Measurements from ENCODE around the gene YWHAG. TPM values are rescaled to one million over a fixed set of nuclear protein-coding genes. Genes with fewer than 3 reads are reported as not detected.

YWHAG gene
- total RNA-seq (94.2 TPM), polyA plus RNA-seq (ENCODE audit: insufficient read depth, low read depth, low replicate concordance) (45.4 TPM)
- long read RNA-seq, donor 1, transcript YWHAG-201 (2 exons, 3,750 nt), result major isoform, 37 of 37 reads
- long read RNA-seq, donor 1, partial matches to known transcripts, result 0 of 37 reads
- long read RNA-seq, donor 1, other reads (novel, unspliced or antisense), result 0 of 37 reads
- long read RNA-seq, donor 2, transcript YWHAG-201 (2 exons, 3,750 nt), result major isoform, 31 of 31 reads
- long read RNA-seq, donor 2, partial matches to known transcripts, result 0 of 31 reads
- long read RNA-seq, donor 2, other reads (novel, unspliced or antisense), result 0 of 31 reads
- long read RNA-seq, donor 3, transcript YWHAG-201 (2 exons, 3,750 nt), result major isoform, 56 of 56 reads
- long read RNA-seq, donor 3, partial matches to known transcripts, result 0 of 56 reads
- long read RNA-seq, donor 3, other reads (novel, unspliced or antisense), result 0 of 56 reads
- long read RNA-seq, donor 4, transcript YWHAG-201 (2 exons, 3,750 nt), result major isoform, 27 of 27 reads
- long read RNA-seq, donor 4, partial matches to known transcripts, result 0 of 27 reads
- long read RNA-seq, donor 4, other reads (novel, unspliced or antisense), result 0 of 27 reads
- long read RNA-seq, donor 5, partial matches to known transcripts, result 0 of 2 reads
- long read RNA-seq, donor 5, other reads (novel, unspliced or antisense), result 0 of 2 reads
- long read RNA-seq, donor 6, transcript YWHAG-201 (2 exons, 3,750 nt), result major isoform, 8 of 8 reads
- long read RNA-seq, donor 6, partial matches to known transcripts, result 0 of 8 reads
- long read RNA-seq, donor 6, other reads (novel, unspliced or antisense), result 0 of 8 reads
- long read RNA-seq, donor 7, partial matches to known transcripts, result 0 of 25 reads
- long read RNA-seq, donor 7, other reads (novel, unspliced or antisense), result 25 of 25 reads
- long read RNA-seq, donor 8, transcript YWHAG-201 (2 exons, 3,750 nt), result major isoform, 42 of 42 reads
- long read RNA-seq, donor 8, partial matches to known transcripts, result 0 of 42 reads
- long read RNA-seq, donor 8, other reads (novel, unspliced or antisense), result 0 of 42 reads
- long read RNA-seq, donor 9, transcript YWHAG-201 (2 exons, 3,750 nt), result major isoform, 17 of 52 reads
- long read RNA-seq, donor 9, partial matches to known transcripts, result 35 of 52 reads
- long read RNA-seq, donor 9, other reads (novel, unspliced or antisense), result 0 of 52 reads
- long read RNA-seq, donor 10, transcript YWHAG-201 (2 exons, 3,750 nt), result major isoform, 25 of 25 reads
- long read RNA-seq, donor 10, partial matches to known transcripts, result 0 of 25 reads
- long read RNA-seq, donor 10, other reads (novel, unspliced or antisense), result 0 of 25 reads

DNA sequence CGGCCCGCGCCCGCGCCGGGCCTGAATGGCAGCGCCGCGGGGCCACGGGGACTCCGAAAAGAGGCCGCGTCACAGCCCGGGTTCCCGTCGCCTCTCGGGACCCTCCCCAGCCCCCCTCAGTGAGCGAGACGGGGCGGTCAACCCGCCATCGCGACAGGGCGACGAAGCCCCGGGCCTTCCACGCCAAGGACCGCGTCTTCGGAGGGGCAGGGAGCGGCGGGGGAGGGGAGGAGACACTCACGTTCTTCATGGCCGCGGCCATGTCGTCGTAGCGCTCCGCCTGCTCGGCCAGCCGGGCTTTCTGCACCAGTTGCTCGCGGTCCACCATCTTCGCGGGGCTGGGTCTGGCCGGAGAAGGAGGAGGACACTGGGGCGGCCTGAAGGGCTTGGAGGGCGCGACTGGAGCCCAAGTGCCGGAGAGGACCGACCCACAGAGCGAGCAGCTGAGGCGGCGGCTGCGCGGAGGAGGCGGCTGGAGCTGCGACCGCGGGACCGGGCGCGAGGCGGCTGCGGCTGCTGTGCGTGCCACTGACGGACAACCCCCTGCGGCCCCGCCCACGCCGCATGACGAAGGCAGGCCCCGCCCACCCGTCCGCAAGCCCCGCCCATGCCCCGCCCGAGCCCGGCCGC is at the start of gene YWHAG:
Gene YWHAG (minus strand): TSS at position 511 of the 630 bp plus-strand sequence. CDS start 183 bp downstream, at position 328.
- H3K36me3 ChIP-seq (ENCODE audit: control insufficient read depth in 2 of 3, insufficient read depth in 3 of 3, low read length in 3 of 3), result peaks cover 0 to 8% (median 0%) of the 10 kb centered on the region in 3 donors
- H3K9ac ChIP-seq (ENCODE audit: low read length in 3 of 3), result peak within 1 kb of the TSS; percentile 79 to 93 (median 90)
- intact Hi-C loops (cut with DNase I), result no loop called here
- H3K27me3 ChIP-seq (ENCODE audit: control insufficient read depth, insufficient read depth, low read length), result no peaks in the 10 kb centered on the region
- TF ChIP-seq, protein P1, sequence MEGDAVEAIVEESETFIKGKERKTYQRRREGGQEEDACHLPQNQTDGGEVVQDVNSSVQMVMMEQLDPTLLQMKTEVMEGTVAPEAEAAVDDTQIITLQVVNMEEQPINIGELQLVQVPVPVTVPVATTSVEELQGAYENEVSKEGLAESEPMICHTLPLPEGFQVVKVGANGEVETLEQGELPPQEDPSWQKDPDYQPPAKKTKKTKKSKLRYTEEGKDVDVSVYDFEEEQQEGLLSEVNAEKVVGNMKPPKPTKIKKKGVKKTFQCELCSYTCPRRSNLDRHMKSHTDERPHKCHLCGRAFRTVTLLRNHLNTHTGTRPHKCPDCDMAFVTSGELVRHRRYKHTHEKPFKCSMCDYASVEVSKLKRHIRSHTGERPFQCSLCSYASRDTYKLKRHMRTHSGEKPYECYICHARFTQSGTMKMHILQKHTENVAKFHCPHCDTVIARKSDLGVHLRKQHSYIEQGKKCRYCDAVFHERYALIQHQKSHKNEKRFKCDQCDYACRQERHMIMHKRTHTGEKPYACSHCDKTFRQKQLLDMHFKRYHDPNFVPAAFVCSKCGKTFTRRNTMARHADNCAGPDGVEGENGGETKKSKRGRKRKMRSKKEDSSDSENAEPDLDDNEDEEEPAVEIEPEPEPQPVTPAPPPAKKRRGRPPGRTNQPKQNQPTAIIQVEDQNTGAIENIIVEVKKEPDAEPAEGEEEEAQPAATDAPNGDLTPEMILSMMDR (IDR thresholded peaks at IDR 0.05; ENCODE audit: borderline replicate concordance, extremely low read depth, insufficient read depth), result no peak
- DNase-seq (peak in 4 of 5 donors; percentile 93 to 97 (median 94)), FAIRE-seq (no peak)
- H3K27ac ChIP-seq (ENCODE audit: low read depth in 2 of 2, low read length in 2 of 2), result peak within 1 kb of the TSS; percentile 100
- peaks cover 3 to 14% (median 12%) of the 10 kb centered on the region in 3 donors for H3K4me1 ChIP-seq (ENCODE audit: control insufficient read depth in 2 of 3, insufficient read depth in 2 of 3, low read depth in 1 of 3, low read length in 3 of 3)
- no peaks in the 10 kb centered on the region for H3K9me3 ChIP-seq (ENCODE audit: control insufficient read depth in 2 of 3, insufficient read depth in 1 of 3, low read length in 3 of 3)
- peak within 1 kb of the TSS; percentile 68 to 92 (median 85) for H3K4me3 ChIP-seq (ENCODE audit: low read length in 3 of 3)

DNA sequence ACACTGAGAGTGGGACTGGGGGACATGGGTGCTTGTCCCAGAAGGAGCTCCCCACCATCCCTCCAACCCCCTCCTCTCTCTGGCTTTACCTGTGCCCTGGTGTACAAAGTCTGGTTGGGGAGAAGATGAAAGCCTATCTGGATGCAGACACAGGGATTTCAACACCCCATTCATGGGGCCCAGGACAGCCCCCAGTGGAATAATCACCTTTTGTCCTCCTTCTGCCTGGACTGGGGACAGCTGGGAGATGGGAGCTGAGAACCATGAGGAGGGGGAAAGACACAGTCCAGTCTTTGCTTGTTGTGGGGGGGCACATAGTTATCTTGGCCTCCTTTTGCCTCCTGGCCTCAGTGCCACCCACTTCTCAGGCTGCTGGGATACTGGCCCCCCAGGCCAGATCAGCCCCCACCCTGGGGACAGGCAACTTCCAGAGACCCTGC is 49.4 kb upstream of the YWHAG start:
- no peak for FAIRE-seq
- H3K9me3 ChIP-seq (ENCODE audit: control insufficient read depth in 2 of 3, insufficient read depth in 1 of 3, low read length in 3 of 3), result no peaks in the 10 kb centered on the region
- H3K4me3 ChIP-seq (ENCODE audit: low read length in 3 of 3), result no peak overlapping the region
- H3K36me3 ChIP-seq (ENCODE audit: control insufficient read depth in 2 of 3, insufficient read depth in 3 of 3, low read length in 3 of 3), result no peaks in the 10 kb centered on the region
- intact Hi-C loops (cut with DNase I), result no loop called here
- no peaks in the 10 kb centered on the region for H3K4me1 ChIP-seq (ENCODE audit: control insufficient read depth in 2 of 3, insufficient read depth in 2 of 3, low read depth in 1 of 3, low read length in 3 of 3)
- H3K27me3 ChIP-seq (ENCODE audit: control insufficient read depth, insufficient read depth, low read length), result no peaks in the 10 kb centered on the region
- no peak for DNase-seq
- no peak overlapping the region for H3K27ac ChIP-seq (ENCODE audit: low read depth in 2 of 2, low read length in 2 of 2)
- H3K9ac ChIP-seq (ENCODE audit: low read length in 3 of 3), result no peak overlapping the region
- TF ChIP-seq, protein P1 (IDR thresholded peaks at IDR 0.05; ENCODE audit: borderline replicate concordance, extremely low read depth, insufficient read depth), result no peak

DNA sequence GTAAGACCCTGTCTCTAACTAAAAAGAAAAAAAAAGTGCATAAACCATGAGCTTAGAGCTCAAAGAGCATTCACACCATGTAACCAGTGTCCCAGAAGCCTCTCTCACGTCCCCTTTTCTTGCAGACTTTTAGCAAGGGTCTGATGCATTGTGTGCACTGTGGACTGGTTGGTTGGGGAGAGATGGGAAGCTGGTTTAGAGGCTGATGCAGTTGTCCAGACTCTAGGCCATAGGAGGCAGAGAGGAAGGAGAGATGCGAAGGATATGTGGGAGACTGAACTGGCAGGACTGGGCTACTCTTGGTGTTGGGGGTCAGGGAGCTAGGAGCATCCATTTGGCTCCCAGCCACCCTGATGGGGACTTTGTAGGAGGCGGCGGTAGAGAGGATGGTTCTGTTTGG is 48.9 kb upstream of the YWHAG start:
- no peak overlapping the region for H3K27ac ChIP-seq (ENCODE audit: low read depth in 2 of 2, low read length in 2 of 2)
- H3K4me1 ChIP-seq (ENCODE audit: control insufficient read depth in 2 of 3, insufficient read depth in 2 of 3, low read depth in 1 of 3, low read length in 3 of 3), result no peaks in the 10 kb centered on the region
- DNase-seq (no peak), FAIRE-seq (no peak)
- TF ChIP-seq, protein P1 (IDR thresholded peaks at IDR 0.05; ENCODE audit: borderline replicate concordance, extremely low read depth, insufficient read depth), result no peak
- no peak overlapping the region for H3K9ac ChIP-seq (ENCODE audit: low read length in 3 of 3)
- intact Hi-C loops (cut with DNase I), result no loop called here
- H3K36me3 ChIP-seq (ENCODE audit: control insufficient read depth in 2 of 3, insufficient read depth in 3 of 3, low read length in 3 of 3), result no peaks in the 10 kb centered on the region
- no peaks in the 10 kb centered on the region for H3K27me3 ChIP-seq (ENCODE audit: control insufficient read depth, insufficient read depth, low read length)
- no peak overlapping the region for H3K4me3 ChIP-seq (ENCODE audit: low read length in 3 of 3)
- no peaks in the 10 kb centered on the region for H3K9me3 ChIP-seq (ENCODE audit: control insufficient read depth in 2 of 3, insufficient read depth in 1 of 3, low read length in 3 of 3)
